Activated CD8-positive, alpha-beta T cell treated with anti-CD3 and anti-CD28 coated beads for 36 hours (primary cell): ENCODE results near the gene STAT6. TPM values are rescaled to one million over a fixed set of nuclear protein-coding genes. Genes with fewer than 3 reads are reported as not detected.

Experiments
- ATAC-seq: fragments of 200-7000 bp; cut with Tn5 transposase; one replicate; pipeline ENCODE4 v1.10.0; 2021; ENCODE audit warnings: mild to moderate bottlenecking, moderate library complexity
- CTCF ChIA-PET: fragments of 350-600 bp; sonication (Branson Sonifier 250); formaldehyde crosslinking; loops from one replicate; lab custom pipeline; 2021; ENCODE audit warnings: antibody characterized with exemption; lab: Charles Lee
- POLR2A ChIA-PET: fragments of 350-600 bp; sonication (Branson Sonifier 250); formaldehyde crosslinking; loops from one replicate; lab custom pipeline; 2021; ENCODE audit warnings: antibody characterized with exemption; lab: Charles Lee
- DNase-seq: peaks from one replicate; pipeline ENCODE4 v3.0.0-alpha.2; 2020
- H3K27ac Mint-ChIP-seq: one replicate; pipeline ENCODE4 v1.8.0; 2021; ENCODE audit warnings: mild to moderate bottlenecking, mixed read lengths
- H3K27me3 Mint-ChIP-seq: one replicate; pipeline ENCODE4 v1.8.0; 2021; ENCODE audit warnings: mixed read lengths
- H3K36me3 Mint-ChIP-seq: one replicate; pipeline ENCODE4 v1.8.0; 2021; ENCODE audit warnings: low read depth, mixed read lengths
- H3K4me1 Mint-ChIP-seq: one replicate; pipeline ENCODE4 v1.8.0; 2021; ENCODE audit warnings: low read depth, mixed read lengths
- H3K4me3 Mint-ChIP-seq: one replicate; pipeline ENCODE4 v1.8.0; 2021; ENCODE audit warnings: mild to moderate bottlenecking, moderate library complexity, mixed read lengths
- H3K9me3 Mint-ChIP-seq: one replicate; pipeline ENCODE4 v1.8.0; 2021; ENCODE audit warnings: mixed read lengths
- intact Hi-C: fragments of 100-400 bp; cut with micrococcal nuclease; formaldehyde crosslinking; loops from one replicate; pipeline ENCODE4 v1.10.0; 2022
- total RNA-seq, 2 experiments: library from RNA; stranded (reverse); gene quantifications; one replicate each; pipeline ENCODE4 v1.2.3, GENCODE V29; 2021
- TF ChIP-seq, protein P1 (sequence below): fragments of 200-600 bp; IDR thresholded peaks from one replicate; pipeline ENCODE4 v1.8.0; 2022; ENCODE audit warnings: antibody characterized with exemption, mild to moderate bottlenecking

Gene STAT6
- total RNA-seq, 2 experiments from 2014 or later, result 207 to 209 TPM

- H3K27ac Mint-ChIP-seq, result peak overlapping the region; percentile 86
- POLR2A ChIA-PET, result interaction anchor here (0.6 to 18.7 kb wide), 9 partner anchors 9 to 148 kb away, joined by 3 to 417 read pairs (median 4); partner anchors contain the start of genes NEMP1 and STAT6
- peaks cover 51% of the 10 kb centered on the region for H3K36me3 Mint-ChIP-seq
- CTCF ChIA-PET, result interaction anchor here (0.7 to 12.4 kb wide), 7 partner anchors 11 to 149 kb away, joined by 3 to 193 read pairs (median 4); partner anchors contain the start of genes NEMP1 and STAT6
- DNase-seq, result peak; percentile 83
- H3K4me3 Mint-ChIP-seq, result peak overlapping the region; percentile 82
- TF ChIP-seq, protein P1, sequence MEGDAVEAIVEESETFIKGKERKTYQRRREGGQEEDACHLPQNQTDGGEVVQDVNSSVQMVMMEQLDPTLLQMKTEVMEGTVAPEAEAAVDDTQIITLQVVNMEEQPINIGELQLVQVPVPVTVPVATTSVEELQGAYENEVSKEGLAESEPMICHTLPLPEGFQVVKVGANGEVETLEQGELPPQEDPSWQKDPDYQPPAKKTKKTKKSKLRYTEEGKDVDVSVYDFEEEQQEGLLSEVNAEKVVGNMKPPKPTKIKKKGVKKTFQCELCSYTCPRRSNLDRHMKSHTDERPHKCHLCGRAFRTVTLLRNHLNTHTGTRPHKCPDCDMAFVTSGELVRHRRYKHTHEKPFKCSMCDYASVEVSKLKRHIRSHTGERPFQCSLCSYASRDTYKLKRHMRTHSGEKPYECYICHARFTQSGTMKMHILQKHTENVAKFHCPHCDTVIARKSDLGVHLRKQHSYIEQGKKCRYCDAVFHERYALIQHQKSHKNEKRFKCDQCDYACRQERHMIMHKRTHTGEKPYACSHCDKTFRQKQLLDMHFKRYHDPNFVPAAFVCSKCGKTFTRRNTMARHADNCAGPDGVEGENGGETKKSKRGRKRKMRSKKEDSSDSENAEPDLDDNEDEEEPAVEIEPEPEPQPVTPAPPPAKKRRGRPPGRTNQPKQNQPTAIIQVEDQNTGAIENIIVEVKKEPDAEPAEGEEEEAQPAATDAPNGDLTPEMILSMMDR, result no peak
- H3K4me1 Mint-ChIP-seq, result peaks cover 58% of the 10 kb centered on the region
- no peak for ATAC-seq
- intact Hi-C loops, result loop anchor here (2.0 kb wide), 1 partner anchor 21 kb away; the partner anchor contains the start of gene STAT6
- no peaks in the 10 kb centered on the region for H3K9me3 Mint-ChIP-seq
- H3K27me3 Mint-ChIP-seq, result no peaks in the 10 kb centered on the region
Observed at GRCh38 chr12:57089271-57090245, 21.6 kb downstream of the STAT6 start.

DNA sequence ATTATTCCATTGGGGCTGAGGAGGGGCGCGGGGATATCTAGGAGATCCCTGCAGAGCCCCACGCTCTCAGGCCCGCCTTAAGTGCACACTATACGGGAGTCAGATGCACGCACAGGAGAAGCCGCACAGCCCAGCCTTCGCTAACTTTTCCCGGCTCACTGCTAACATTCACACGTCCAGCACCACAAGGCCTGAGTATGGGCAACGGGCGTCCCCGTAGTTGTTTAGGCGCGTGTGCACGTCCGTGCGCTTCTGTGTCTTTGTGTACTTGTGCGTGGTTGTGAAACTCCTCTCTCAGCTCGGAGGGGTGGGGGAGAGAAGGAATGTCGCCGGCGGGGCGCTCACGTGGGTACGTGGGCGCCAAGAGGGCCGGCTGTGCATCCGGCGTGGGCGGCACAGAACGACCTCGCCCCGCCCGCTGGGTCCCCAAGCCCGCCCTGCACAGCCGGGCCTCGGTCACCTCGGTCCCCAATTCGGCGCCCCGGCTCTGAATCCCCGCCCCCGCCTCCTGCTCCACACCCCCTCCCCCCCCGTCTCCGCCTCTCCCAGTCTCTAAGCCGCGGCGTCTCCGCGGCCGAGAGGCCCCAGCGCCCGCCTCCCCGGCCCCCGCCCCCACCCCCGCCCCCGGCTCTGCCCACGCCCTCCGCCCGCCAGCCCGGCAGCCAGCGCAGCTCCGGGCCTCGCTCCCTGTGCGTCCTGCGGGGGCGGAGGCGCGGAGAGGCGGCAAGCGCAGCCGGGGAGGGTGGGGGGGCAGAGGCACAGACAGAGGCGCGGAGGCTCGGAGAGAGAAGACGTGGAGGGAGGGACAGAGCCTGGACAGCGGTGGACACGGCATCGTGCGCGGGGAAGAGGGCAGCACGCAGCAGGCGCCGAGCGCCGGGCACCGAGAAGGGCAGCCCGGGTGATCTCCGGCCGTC, 22.6 kb downstream of the STAT6 start, which contains the start of gene NAB2:
TSS of gene NAB2 (plus strand) at position 761 of the 917 bp plus-strand sequence. CDS start 158 bp downstream, outside the sequence.
- DNase-seq (peak; percentile 93), ATAC-seq (peak; percentile 45)
- TF ChIP-seq, protein P1, result no peak
- POLR2A ChIA-PET, result interaction anchor here (0.7 to 18.7 kb wide), 10 partner anchors 8 to 76 kb away, joined by 3 to 417 read pairs (median 4); partner anchors contain the start of genes NEMP1 and STAT6
- CTCF ChIA-PET, result interaction anchor here (1.2 to 12.4 kb wide), 5 partner anchors 10 to 126 kb away, joined by 3 to 193 read pairs (median 5); partner anchors contain the start of genes NEMP1 and STAT6
- H3K4me1 Mint-ChIP-seq, result peaks cover 53% of the 10 kb centered on the region
- no peaks in the 10 kb centered on the region for H3K9me3 Mint-ChIP-seq
- H3K27ac Mint-ChIP-seq, result peak within 1 kb of the TSS; percentile 97
- peak within 1 kb of the TSS; percentile 90 for H3K4me3 Mint-ChIP-seq
- H3K36me3 Mint-ChIP-seq, result peaks cover 44% of the 10 kb centered on the region
- no peaks in the 10 kb centered on the region for H3K27me3 Mint-ChIP-seq
- intact Hi-C loops, result loop anchor here (1.0 to 2.0 kb wide), 2 partner anchors 9 to 22 kb away; partner anchors contain the start of gene STAT6

DNA sequence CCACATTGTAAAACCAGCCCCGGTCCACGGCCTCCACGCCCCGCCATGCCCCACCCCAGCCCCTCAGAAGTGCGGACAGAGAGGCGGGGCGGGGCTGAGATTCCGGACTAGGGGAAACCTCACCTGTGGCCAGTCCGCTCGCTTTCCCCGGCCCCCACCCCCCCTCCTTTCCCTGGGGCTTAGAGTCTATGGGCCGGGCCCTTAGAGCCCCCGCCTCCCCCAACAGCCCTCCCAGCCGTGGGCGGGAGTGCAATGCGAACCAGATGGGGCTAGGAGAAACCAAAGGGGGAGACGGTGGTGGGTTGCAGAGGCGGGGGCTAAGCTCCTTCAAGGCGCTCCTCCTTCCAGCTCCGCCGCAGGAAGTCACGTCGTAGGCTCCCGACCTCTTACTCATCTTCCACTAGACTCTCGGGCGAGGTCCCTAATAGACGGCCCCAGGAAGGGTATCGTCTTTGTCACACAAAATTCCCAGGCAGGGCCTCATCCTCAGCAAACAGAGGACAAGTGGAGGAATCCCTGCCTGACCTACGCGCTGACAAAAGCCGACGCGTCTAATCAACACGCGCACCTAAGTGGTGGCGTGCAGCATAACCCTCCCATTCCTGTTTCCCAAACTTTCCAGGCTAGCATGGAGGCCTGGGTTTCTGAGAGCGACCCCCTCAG, 23.3 kb downstream of the STAT6 start:
- H3K27me3 Mint-ChIP-seq, result no peaks in the 10 kb centered on the region
- ATAC-seq (peak; percentile 50), DNase-seq (peak; percentile 98)
- ChIA-PET POLR2A (interaction anchor here (0.7 to 18.7 kb wide), 8 partner anchors 7 to 76 kb away, joined by 3 to 417 read pairs (median 4); partner anchors contain the start of genes NEMP1 and STAT6), CTCF (interaction anchor here (1.2 to 12.4 kb wide), 5 partner anchors 9 to 126 kb away, joined by 3 to 193 read pairs (median 5); partner anchors contain the start of genes NEMP1 and STAT6)
- intact Hi-C loops, result loop anchor here (1.0 to 2.0 kb wide), 2 partner anchors 9 to 23 kb away; partner anchors contain the start of gene STAT6
- peaks cover 39% of the 10 kb centered on the region for H3K36me3 Mint-ChIP-seq
- H3K4me3 Mint-ChIP-seq, result peak overlapping the region; percentile 90
- no peaks in the 10 kb centered on the region for H3K9me3 Mint-ChIP-seq
- H3K4me1 Mint-ChIP-seq, result peaks cover 50% of the 10 kb centered on the region
- TF ChIP-seq, protein P1, result no peak
- peak overlapping the region; percentile 97 for H3K27ac Mint-ChIP-seq
